Naive B cell (primary cell): ENCODE results near the gene SLC25A42. TPM values are rescaled to one million over a fixed set of nuclear protein-coding genes. Genes with fewer than 3 reads are reported as not detected.
A peak's percentile ranks its signal among the peaks of the same experiment; 100 is the strongest.
"Not testable (repeated sequence)": the region's sequence is repeated elsewhere in the genome, so short reads cannot be mapped to it uniquely, and the experiment has no call there.

Experiments
- ATAC-seq, 2 donors: fragments of 150-1000 bp; cut with Tn5 transposase; 2 replicates each; pipeline ENCODE4 v1.10.0; 2021; ENCODE audit warnings: low read depth in 2 of 2, mild to moderate bottlenecking in 2 of 2, moderate library complexity in 2 of 2
- DNase-seq: peaks from one replicate; pipeline ENCODE4 v3.0.0; 2022
- H3K27ac Mint-ChIP-seq, 6 donors: one replicate each; pipeline ENCODE4 v1.8.0; 2020 to 2022; ENCODE audit warnings: mild to moderate bottlenecking in 6 of 6, mixed read lengths in 6 of 6, moderate library complexity in 5 of 6, inconsistent platforms in 2 of 6
- H3K27me3 Mint-ChIP-seq, 3 donors: one replicate each; pipeline ENCODE4 v1.8.0; 2021 to 2022; ENCODE audit warnings: mixed read lengths in 3 of 3, mild to moderate bottlenecking in 1 of 3
- H3K36me3 Mint-ChIP-seq, 2 donors: one replicate each; pipeline ENCODE4 v1.8.0; 2020 to 2022; ENCODE audit warnings: mixed read lengths in 2 of 2, inconsistent platforms in 1 of 2, mild to moderate bottlenecking in 1 of 2
- H3K4me1 Mint-ChIP-seq, 3 donors: one replicate each; pipeline ENCODE4 v1.8.0; 2020 to 2022; ENCODE audit warnings: mixed read lengths in 3 of 3, inconsistent platforms in 1 of 3, mild to moderate bottlenecking in 1 of 3, moderate library complexity in 1 of 3
- H3K4me3 Mint-ChIP-seq, 8 donors: one replicate each; pipeline ENCODE4 v1.8.0; 2020 to 2022; ENCODE audit warnings: mild to moderate bottlenecking in 8 of 8, mixed read lengths in 8 of 8, moderate library complexity in 8 of 8, inconsistent platforms in 2 of 8
- H3K9me3 Mint-ChIP-seq, 7 donors: one replicate each; pipeline ENCODE4 v1.8.0; 2020 to 2022; ENCODE audit warnings: mixed read lengths in 7 of 7, mild to moderate bottlenecking in 5 of 7, inconsistent platforms in 2 of 7, moderate library complexity in 1 of 7
- polyA plus RNA-seq, 6 donors: library from polyadenylated mRNA; unstranded; fragments of 300-500 nt; fragmentation: Illumina TruSeq; gene quantifications; one replicate each; pipeline ENCODE4 v1.2.3, GENCODE V29; 2021; ENCODE audit warnings: low read depth in 6 of 6

Gene SLC25A42
- polyA plus RNA-seq, 6 donors from 2014 or later = 13.5 to 34.1 (median 19.0) TPM

GRCh38 chr19:19105365-19106055, 41.7 kb downstream of the SLC25A42 start:
- H3K4me1 Mint-ChIP-seq = peaks cover 6 to 12% (median 9%) of the 10 kb centered on the region in 3 donors
- no peaks in the 10 kb centered on the region for H3K27me3 Mint-ChIP-seq
- no peaks in the 10 kb centered on the region for H3K9me3 Mint-ChIP-seq
- H3K36me3 Mint-ChIP-seq = peaks cover 0 to 3% of the 10 kb centered on the region in 2 donors
- ATAC-seq (peak in 1 of 2 donors; percentile 28), DNase-seq (no peak)
- H3K27ac Mint-ChIP-seq = no peak overlapping the region
- peak overlapping the region in 3 of 8 donors; percentile 26 to 55 (median 35) for H3K4me3 Mint-ChIP-seq

GRCh38 chr19:19106056-19106551, 42.3 kb downstream of the SLC25A42 start:
- ATAC-seq = no peak
- Mint-ChIP-seq H3K27ac (no peak overlapping the region), H3K27me3 (no peaks in the 10 kb centered on the region)

GRCh38 chr19:19106938-19107337, 43.1 kb downstream of the SLC25A42 start:
- not testable (repeated sequence) for H3K27me3 Mint-ChIP-seq, ATAC-seq, H3K9me3 Mint-ChIP-seq, H3K4me3 Mint-ChIP-seq, DNase-seq, H3K36me3 Mint-ChIP-seq
- peaks cover 13 to 17% (median 15%) of the 10 kb centered on the region in 3 donors for H3K4me1 Mint-ChIP-seq
- peak overlapping the region in 1 of 6 donors; percentile 78 for H3K27ac Mint-ChIP-seq

More at GRCh38 chr19:19106056-19106551, 42.3 kb downstream of the SLC25A42 start:
- H3K4me3 Mint-ChIP-seq = peak overlapping the region in 3 of 8 donors; percentile 26 to 57 (median 38)
- H3K36me3 Mint-ChIP-seq = no peaks in the 10 kb centered on the region
- no peak for DNase-seq
- peaks cover 6 to 9% (median 9%) of the 10 kb centered on the region in 3 donors for H3K4me1 Mint-ChIP-seq
- H3K9me3 Mint-ChIP-seq = no peaks in the 10 kb centered on the region

- peaks cover 17 to 24% (median 20%) of the 10 kb centered on the region in 3 donors for H3K4me1 Mint-ChIP-seq
- ATAC-seq (no peak), DNase-seq (no peak)
- no peak overlapping the region for H3K27ac Mint-ChIP-seq
- no peaks in the 10 kb centered on the region for H3K9me3 Mint-ChIP-seq
- no peaks in the 10 kb centered on the region for H3K36me3 Mint-ChIP-seq
- H3K27me3 Mint-ChIP-seq = no peaks in the 10 kb centered on the region
- H3K4me3 Mint-ChIP-seq = no peak overlapping the region
Measured at GRCh38 chr19:19107654-19108053, 43.9 kb downstream of the SLC25A42 start.

GRCh38 chr19:19109601-19110000, 45.8 kb downstream of the SLC25A42 start:
- H3K27ac Mint-ChIP-seq = peak overlapping the region in 1 of 6 donors; percentile 37
- H3K4me1 Mint-ChIP-seq = peaks cover 19 to 24% (median 23%) of the 10 kb centered on the region in 3 donors
- H3K9me3 Mint-ChIP-seq = no peaks in the 10 kb centered on the region
- H3K27me3 Mint-ChIP-seq = no peaks in the 10 kb centered on the region
- H3K36me3 Mint-ChIP-seq = no peaks in the 10 kb centered on the region
- DNase-seq = no peak
- peak overlapping the region in 4 of 8 donors; percentile 29 to 49 (median 42) for H3K4me3 Mint-ChIP-seq
- ATAC-seq = no peak

GRCh38 chr19:19110410-19111135, 46.8 kb downstream of the SLC25A42 start:
- no peaks in the 10 kb centered on the region for H3K9me3 Mint-ChIP-seq
- DNase-seq (peak; percentile 14), ATAC-seq (peak; percentile 75 to 76)
- no peaks in the 10 kb centered on the region for H3K27me3 Mint-ChIP-seq
- no peak overlapping the region for H3K27ac Mint-ChIP-seq
- no peaks in the 10 kb centered on the region for H3K36me3 Mint-ChIP-seq
- H3K4me3 Mint-ChIP-seq = peak overlapping the region in 2 of 8 donors; percentile 47
- peaks cover 19 to 23% (median 23%) of the 10 kb centered on the region in 3 donors for H3K4me1 Mint-ChIP-seq

GRCh38 chr19:19111136-19111835, 47.5 kb downstream of the SLC25A42 start:
- Mint-ChIP-seq H3K4me1 (peaks cover 19 to 20% (median 19%) of the 10 kb centered on the region in 3 donors), H3K27me3 (no peaks in the 10 kb centered on the region), H3K36me3 (no peaks in the 10 kb centered on the region), H3K27ac (peak overlapping the region in 2 of 6 donors; percentile 20 to 56), H3K4me3 (peak overlapping the region in 3 of 8 donors; percentile 30 to 54 (median 47)), H3K9me3 (no peaks in the 10 kb centered on the region)
- ATAC-seq = no peak
- DNase-seq = no peak

GRCh38 chr19:19111967-19112580, 48.3 kb downstream of the SLC25A42 start:
- Mint-ChIP-seq H3K36me3 (no peaks in the 10 kb centered on the region), H3K9me3 (no peaks in the 10 kb centered on the region), H3K27ac (peak overlapping the region in 5 of 6 donors; percentile 20 to 86 (median 63)), H3K4me3 (peak overlapping the region in 1 of 8 donors; percentile 78), H3K4me1 (peaks cover 19% of the 10 kb centered on the region in 3 donors), H3K27me3 (no peaks in the 10 kb centered on the region)
- DNase-seq (no peak), ATAC-seq (peak in 1 of 2 donors; percentile 22)

GRCh38 chr19:19113040-19113626, 49.3 kb downstream of the SLC25A42 start:
- Mint-ChIP-seq H3K27ac (peak overlapping the region in 1 of 6 donors; percentile 56), H3K9me3 (no peaks in the 10 kb centered on the region), H3K36me3 (no peaks in the 10 kb centered on the region), H3K27me3 (no peaks in the 10 kb centered on the region), H3K4me1 (peaks cover 19% of the 10 kb centered on the region in 3 donors), H3K4me3 (no peak overlapping the region)
- DNase-seq (no peak), ATAC-seq (no peak)

GRCh38 chr19:19115954-19116353, 52.2 kb downstream of the SLC25A42 start:
- no peaks in the 10 kb centered on the region for H3K27me3 Mint-ChIP-seq
- ATAC-seq = peak; percentile 54 to 65
- H3K36me3 Mint-ChIP-seq = peaks cover 0 to 11% of the 10 kb centered on the region in 2 donors
- H3K9me3 Mint-ChIP-seq = no peaks in the 10 kb centered on the region
- no peak overlapping the region for H3K4me3 Mint-ChIP-seq
- peak overlapping the region in 3 of 6 donors; percentile 36 to 64 (median 39) for H3K27ac Mint-ChIP-seq
- DNase-seq = no peak
- peaks cover 13 to 19% (median 15%) of the 10 kb centered on the region in 3 donors for H3K4me1 Mint-ChIP-seq

- Mint-ChIP-seq H3K4me3 (no peak overlapping the region), H3K36me3 (peaks cover 10 to 34% of the 10 kb centered on the region in 2 donors), H3K9me3 (peaks cover 5 to 11% (median 8%) of the 10 kb centered on the region in 7 donors), H3K27ac (peak overlapping the region in 2 of 6 donors; percentile 63 to 67), H3K4me1 (peaks cover 0 to 5% (median 0%) of the 10 kb centered on the region in 3 donors), H3K27me3 (no peaks in the 10 kb centered on the region)
- ATAC-seq = no peak
- no peak for DNase-seq
Measured at GRCh38 chr19:19119325-19120237, 55.8 kb downstream of the SLC25A42 start.
